IMR-90 (cell line): ENCODE data around the gene SFSWAP.

ENCODE experiments used
- BHLHE40 ChIP-seq: fragments of 150-350 bp; IDR thresholded peaks from 2 replicates; pipeline ENCODE4 v1.6.1; 2016; ENCODE audit warnings: mild to moderate bottlenecking, low read depth, low read length
- CTCF ChIP-seq: conservative IDR thresholded peaks from 2 replicates; pipeline ENCODE4 v1.5.1; 2012; ENCODE audit warnings: mild to moderate bottlenecking, low read depth, low read length, improper control_type of control experiment
- POLR2A ChIP-seq: IDR thresholded peaks from 2 replicates; pipeline ENCODE4 v1.6.1; 2012; ENCODE audit warnings: mild to moderate bottlenecking, low read depth, low read length

- no peak for TF ChIP-seq CTCF
- TF ChIP-seq BHLHE40, result no peak
- no peak for TF ChIP-seq POLR2A
Measured at GRCh38 chr12:131692431-131692830, 18.5 kb upstream of the SFSWAP start.
